ENCODE results near the gene PPT2. TPM values are rescaled to one million over a fixed set of nuclear protein-coding genes. Genes with fewer than 3 reads are reported as not detected.

The PPT2 gene
- total and polyA plus RNA-seq, 2 of the 13 experiments (the other 11 are each of a cell fraction or from before 2014, with no cell fraction given), result 39.2 to 61.8 TPM

- intact Hi-C loops (cut with micrococcal nuclease; ENCODE audit: unreplicated experiment) (no loop called here), in situ Hi-C loops (cut with HindIII; ENCODE audit: extremely low pct_ligation_motif_present, low pct_unique_long_range_greater_than_20kb) (no loop called here)
- BruUV-seq (replicated peaks), result no TSS peak
- TF ChIP-seq ZNF749 (CRISPR knock-in tag; IDR thresholded peaks at IDR 0.05; ENCODE audit: borderline replicate concordance), result no peak
- TF ChIP-seq ZNF879 (CRISPR knock-in tag; IDR thresholded peaks at IDR 0.05), result no peak
- TF ChIP-seq GTF2F1 (IDR thresholded peaks at IDR 0.05; ENCODE audit: low read length), result no peak
- TF ChIP-seq ZFAT (CRISPR knock-in tag; conservative IDR thresholded peaks at IDR 0.05), result no peak
- TF ChIP-seq CREB1 (IDR thresholded peaks at IDR 0.05), result no peak
- TF ChIP-seq CREB1 (CRISPR knock-in tag; IDR thresholded peaks at IDR 0.05), result no peak
- TF ChIP-seq ZNF652 (CRISPR knock-in tag; IDR thresholded peaks at IDR 0.05; ENCODE audit: borderline replicate concordance, low read depth), result no peak
- FAIRE-seq (no peak), ATAC-seq (no peak), DNase-seq (ENCODE audit: low spot score) (no peak)
- peaks cover 18% of the 10 kb centered on the region for H3K4me1 ChIP-seq (ENCODE audit: insufficient read depth, low read length)
- no peak overlapping the region for H2AFZ ChIP-seq (ENCODE audit: low read length)
- no peaks in the 10 kb centered on the region for H3K9me3 ChIP-seq (ENCODE audit: low read length)
- H3K79me2 ChIP-seq (ENCODE audit: insufficient read depth, low read length), result peaks cover 17% of the 10 kb centered on the region
- no peak overlapping the region for H3K9ac ChIP-seq (ENCODE audit: insufficient read depth, low read depth, low read length)
- no peaks in the 10 kb centered on the region for H4K20me1 ChIP-seq (ENCODE audit: insufficient read depth, low read length)
- POLR2A ChIA-PET, result interaction anchor here (1.9 kb wide), 1 partner anchor 19 kb away, joined by 6 read pairs; no protein-coding TSS in a partner anchor
- no peak overlapping the region for H3K27ac ChIP-seq (ENCODE audit: extremely low read length, insufficient read depth, low read length)
- H3K4me2 ChIP-seq (ENCODE audit: low read depth, low read length), result no peak overlapping the region
- H3K27me3 ChIP-seq (ENCODE audit: control insufficient read depth in 1 of 2, insufficient read depth in 2 of 2, low read length in 2 of 2), result no peaks in the 10 kb centered on the region; a peak in 1 of 5 replicates
- H3K36me3 ChIP-seq (replicated peaks in 1 of 2; ENCODE audit: control insufficient read depth in 1 of 2, insufficient read depth in 2 of 2, low read length in 2 of 2), result peaks cover 21 to 39% of the 10 kb centered on the region in 2 experiments
- no peak overlapping the region for H3K4me3 ChIP-seq (replicated peaks in 1 of 3; ENCODE audit: insufficient read depth in 1 of 3, low read depth in 2 of 3, low read length in 3 of 3)
- CTCF ChIA-PET (ENCODE audit: low intra/inter-chr PET ratio, low total read pairs), result no interaction called here
Observed at GRCh38 chr6:32158052-32158451, 4.1 kb downstream of the PPT2 start.

- Histone ChIP-seq H3K4me3 (replicated peaks in 1 of 3; ENCODE audit: insufficient read depth in 1 of 3, low read depth in 2 of 3, low read length in 3 of 3) (no peak overlapping the region), H2AFZ (ENCODE audit: low read length) (no peak overlapping the region), H3K4me2 (ENCODE audit: low read depth, low read length) (no peak overlapping the region), H3K27me3 (ENCODE audit: control insufficient read depth in 1 of 2, insufficient read depth in 2 of 2, low read length in 2 of 2) (no peaks in the 10 kb centered on the region), H3K9ac (ENCODE audit: insufficient read depth, low read depth, low read length) (no peak overlapping the region), H3K9me3 (ENCODE audit: low read length) (no peaks in the 10 kb centered on the region), H3K27ac (ENCODE audit: extremely low read length, insufficient read depth, low read length) (no peak overlapping the region), H4K20me1 (ENCODE audit: insufficient read depth, low read length) (no peaks in the 10 kb centered on the region), H3K4me1 (ENCODE audit: insufficient read depth, low read length) (no peaks in the 10 kb centered on the region), H3K36me3 (replicated peaks in 1 of 2; ENCODE audit: control insufficient read depth in 1 of 2, insufficient read depth in 2 of 2, low read length in 2 of 2) (peaks cover 10 to 32% of the 10 kb centered on the region in 2 experiments), H3K79me2 (ENCODE audit: insufficient read depth, low read length) (no peaks in the 10 kb centered on the region)
- ATAC-seq (no peak), FAIRE-seq (no peak), DNase-seq (ENCODE audit: low spot score) (no peak)
- over 99% methylated on average over 7 of the region's 7 CpGs for WGBS (ENCODE audit: low lambda C conversion rate)
- ChIA-PET POLR2A (interaction anchor here (1.2 kb wide), 1 partner anchor 9 kb away, joined by 3 read pairs; no protein-coding TSS in a partner anchor), CTCF (ENCODE audit: low intra/inter-chr PET ratio, low total read pairs) (no interaction called here)
- TF ChIP-seq ZNF674 (CRISPR knock-in tag; IDR thresholded peaks at IDR 0.05; ENCODE audit: low read depth) (no peak), IKZF4 (CRISPR knock-in tag; IDR thresholded peaks at IDR 0.05; ENCODE audit: borderline replicate concordance, low read depth, not compliant biosample characterization) (no peak), FOXJ3 (CRISPR knock-in tag; IDR thresholded peaks at IDR 0.05; ENCODE audit: borderline replicate concordance) (no peak), NFATC3 (CRISPR knock-in tag; IDR thresholded peaks at IDR 0.05) (no peak)
- intact Hi-C loops (cut with micrococcal nuclease; ENCODE audit: unreplicated experiment), result no loop called here
- in situ Hi-C loops (cut with HindIII; ENCODE audit: extremely low pct_ligation_motif_present, low pct_unique_long_range_greater_than_20kb), result no loop called here
- no TSS peak for BruUV-seq (replicated peaks)
Observed at GRCh38 chr6:32163559-32164258, 9.8 kb downstream of the PPT2 start.
